ENCODE data around the gene ZSCAN26.

- no peak for TF ChIP-seq IRF1 (CRISPR knock-in tag; IDR thresholded peaks at IDR 0.05)
- no peak for TF ChIP-seq CTCF (IDR thresholded peaks at IDR 0.05)
- TF ChIP-seq NFYB (CRISPR knock-in tag; conservative IDR thresholded peaks at IDR 0.05; ENCODE audit: low read depth) = no peak
Measured at GRCh38 chr6:28323813-28324424, 57.0 kb downstream of the ZSCAN26 start.

Data from WTC11 (cell line).